Fibroblast of lung (primary cell): ENCODE data around the gene DDAH2.

Experiments used
- CTCF ChIP-seq, 2 donors: IDR thresholded peaks in 1 of 2; conservative IDR thresholded peaks in 1 of 2; 1 replicate in 1 of 2; 2 replicates in 1 of 2; pipeline ENCODE4 v1.5.1; 2011 to 2012; ENCODE audit warnings: low read length in 2 of 2, control low read depth in 1 of 2, inconsistent platforms in 1 of 2, low read depth in 1 of 2, mild to moderate bottlenecking in 1 of 2
- EZH2 ChIP-seq: IDR thresholded peaks from 2 replicates; pipeline ENCODE4 v1.5.1; 2012; ENCODE audit warnings: low read length, control low read depth, mild to moderate bottlenecking; ENCODE audit errors: missing control alignments

DNA sequence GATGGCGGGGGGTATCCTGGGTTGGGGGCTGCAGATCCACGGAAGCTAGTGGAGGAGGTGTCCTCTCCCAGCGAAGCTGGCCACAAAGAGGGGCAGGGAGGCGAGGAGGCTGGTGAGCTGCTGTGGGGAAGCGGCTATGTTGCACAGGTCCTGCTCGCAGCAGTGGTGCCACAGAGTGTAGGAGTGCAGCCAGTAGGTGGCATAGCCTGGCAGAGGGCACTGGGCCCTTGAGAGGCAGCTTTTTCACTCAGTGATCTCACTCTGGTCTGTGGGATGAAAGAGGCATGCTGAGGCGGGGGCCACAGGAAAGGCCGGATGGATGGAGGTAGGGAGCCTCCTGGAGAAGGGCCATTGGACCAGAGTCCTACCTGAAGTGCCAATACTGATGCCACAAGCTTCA, 16.8 kb downstream of the DDAH2 start:
- TF ChIP-seq EZH2 (no peak), CTCF (conservative IDR thresholded peaks at IDR 0.05 in 1 of 2, IDR thresholded peaks at IDR 0.05 in 1 of 2; ENCODE audit: low read depth in 1 of 2, low read length in 2 of 2) (no peak)
